ACC112 (cell line): ENCODE measurements around the gene MFAP5.
"Not testable (repeated sequence)": the region's sequence is repeated elsewhere in the genome, so short reads cannot be mapped to it uniquely, and the experiment has no call there.

ENCODE experiments used
- H2AFZ ChIP-seq: fragments of 200-600 bp; sonication (generic); one replicate; pipeline ENCODE4 v1.6.0; 2017; ENCODE audit warnings: antibody characterized with exemption, low read length; ENCODE audit not compliant: unreplicated experiment
- H3K27ac ChIP-seq: fragments of 200-600 bp; sonication (generic); 2 replicates; pipeline ENCODE4 v1.5.1; 2014; ENCODE audit warnings: low read depth, mild to moderate bottlenecking, antibody characterized with exemption, low read length, moderate library complexity
- H3K27me3 ChIP-seq: fragments of 200-600 bp; sonication (generic); 2 replicates; pipeline ENCODE4 v1.6.1; 2014; ENCODE audit warnings: mild to moderate bottlenecking, antibody characterized with exemption, low read length, moderate library complexity, mixed read lengths; ENCODE audit not compliant: insufficient read depth
- H3K36me3 ChIP-seq: fragments of 200-600 bp; sonication (generic); 2 replicates; pipeline ENCODE4 v1.6.1; 2016; ENCODE audit warnings: mild to moderate bottlenecking, antibody characterized with exemption, low read length, moderate library complexity, mixed read lengths; ENCODE audit not compliant: insufficient read depth
- H3K4me1 ChIP-seq: fragments of 200-600 bp; sonication (generic); one replicate; pipeline ENCODE4 v1.6.1; 2016; ENCODE audit warnings: low read length, mixed read lengths; ENCODE audit not compliant: insufficient read depth, unreplicated experiment, control insufficient read depth
- H3K4me3 ChIP-seq: fragments of 200-600 bp; sonication (generic); 2 replicates; pipeline ENCODE4 v1.5.1; 2014; ENCODE audit warnings: mild to moderate bottlenecking, low read depth, low read length
- H3K79me2 ChIP-seq: fragments of 200-600 bp; sonication (generic); one replicate; pipeline ENCODE4 v1.6.0; 2016; ENCODE audit warnings: low read length; ENCODE audit not compliant: control insufficient read depth, unreplicated experiment, insufficient read depth

Gene MFAP5

GRCh38 chr12:8648576-8649205 lies 13.9 kb downstream of the MFAP5 start:
- H2AFZ ChIP-seq, result no peak overlapping the region
- no peak overlapping the region for H3K4me3 ChIP-seq
- H3K27ac ChIP-seq, result no peak overlapping the region
- H3K27me3 ChIP-seq, result 0 out of 2 replicates have a peak, but pooled peaks cover 12% of the 10 kb centered on the region
- H3K79me2 ChIP-seq, result no peaks in the 10 kb centered on the region
- H3K4me1 ChIP-seq, result no peaks in the 10 kb centered on the region
- no peaks in the 10 kb centered on the region for H3K36me3 ChIP-seq

GRCh38 chr12:8647968-8648367 lies 14.7 kb downstream of the MFAP5 start:
- Histone ChIP-seq H3K4me3 (no peak overlapping the region), H3K4me1 (no peaks in the 10 kb centered on the region), H3K27me3 (0 out of 2 replicates have a peak, but pooled peaks cover 12% of the 10 kb centered on the region), H2AFZ (no peak overlapping the region), H3K79me2 (no peaks in the 10 kb centered on the region), H3K27ac (no peak overlapping the region), H3K36me3 (no peaks in the 10 kb centered on the region)

GRCh38 chr12:8644345-8645248 lies 18.0 kb downstream of the MFAP5 start:
- Histone ChIP-seq H3K27me3 (0 out of 2 replicates have a peak, but pooled peaks cover 12% of the 10 kb centered on the region), H3K4me1 (no peaks in the 10 kb centered on the region), H3K4me3 (no peak overlapping the region), H2AFZ (no peak overlapping the region), H3K27ac (no peak overlapping the region), H3K36me3 (no peaks in the 10 kb centered on the region), H3K79me2 (no peaks in the 10 kb centered on the region)

GRCh38 chr12:8642775-8643174 lies 19.9 kb downstream of the MFAP5 start:
- Histone ChIP-seq H3K36me3 (no peaks in the 10 kb centered on the region), H3K4me3 (no peak overlapping the region), H3K4me1 (no peaks in the 10 kb centered on the region), H3K79me2 (no peaks in the 10 kb centered on the region), H2AFZ (no peak overlapping the region), H3K27ac (no peak overlapping the region), H3K27me3 (no peaks in the 10 kb centered on the region)

GRCh38 chr12:8639936-8640335 lies 22.7 kb downstream of the MFAP5 start:
- Histone ChIP-seq H3K27ac (no peak overlapping the region), H3K27me3 (no peaks in the 10 kb centered on the region), H2AFZ (no peak overlapping the region), H3K4me1 (no peaks in the 10 kb centered on the region), H3K79me2 (no peaks in the 10 kb centered on the region), H3K36me3 (no peaks in the 10 kb centered on the region), H3K4me3 (no peak overlapping the region)

- no peak overlapping the region for H3K4me3 ChIP-seq
- H3K79me2 ChIP-seq, result no peaks in the 10 kb centered on the region
- H3K27ac ChIP-seq, result no peak overlapping the region
- H3K27me3 ChIP-seq, result no peaks in the 10 kb centered on the region
- H3K4me1 ChIP-seq, result no peaks in the 10 kb centered on the region
- no peak overlapping the region for H2AFZ ChIP-seq
- no peaks in the 10 kb centered on the region for H3K36me3 ChIP-seq
Measured at GRCh38 chr12:8638951-8639350, 23.7 kb downstream of the MFAP5 start.

- Histone ChIP-seq H2AFZ (no peak overlapping the region), H3K4me3 (no peak overlapping the region), H3K4me1 (no peaks in the 10 kb centered on the region), H3K79me2 (no peaks in the 10 kb centered on the region), H3K27me3 (no peaks in the 10 kb centered on the region), H3K27ac (no peak overlapping the region), H3K36me3 (no peaks in the 10 kb centered on the region)
Measured at GRCh38 chr12:8637666-8638065, 25.0 kb downstream of the MFAP5 start.

- H3K36me3 ChIP-seq, result no peaks in the 10 kb centered on the region
- H3K27ac ChIP-seq, result no peak overlapping the region
- no peak overlapping the region for H2AFZ ChIP-seq
- H3K79me2 ChIP-seq, result no peaks in the 10 kb centered on the region
- H3K4me3 ChIP-seq, result no peak overlapping the region
- no peaks in the 10 kb centered on the region for H3K27me3 ChIP-seq
- H3K4me1 ChIP-seq, result no peaks in the 10 kb centered on the region
Measured at GRCh38 chr12:8637244-8637643, 25.4 kb downstream of the MFAP5 start.

- H3K27me3 ChIP-seq, result no peaks in the 10 kb centered on the region
- H2AFZ ChIP-seq, result no peak overlapping the region
- no peaks in the 10 kb centered on the region for H3K79me2 ChIP-seq
- no peak overlapping the region for H3K27ac ChIP-seq
- H3K36me3 ChIP-seq, result no peaks in the 10 kb centered on the region
- no peak overlapping the region for H3K4me3 ChIP-seq
- no peaks in the 10 kb centered on the region for H3K4me1 ChIP-seq
Measured at GRCh38 chr12:8636581-8636980, 26.0 kb downstream of the MFAP5 start.

GRCh38 chr12:8636007-8636346 lies 26.6 kb downstream of the MFAP5 start:
- not testable (repeated sequence) for H3K79me2 ChIP-seq, H3K27ac ChIP-seq, H3K27me3 ChIP-seq, H2AFZ ChIP-seq, H3K4me1 ChIP-seq, H3K4me3 ChIP-seq, H3K36me3 ChIP-seq
